Measurements from ENCODE around the gene NAGPA. TPM values are rescaled to one million over a fixed set of nuclear protein-coding genes. Genes with fewer than 3 reads are reported as not detected.
A peak's percentile ranks its signal among the peaks of the same experiment; 100 is the strongest.

The NAGPA gene
- total and polyA plus RNA-seq, 2 of the 13 experiments (the other 11 are each of a cell fraction or from before 2014, with no cell fraction given), result 27.1 to 60.3 TPM

- Histone ChIP-seq H3K4me2 (ENCODE audit: low read depth, low read length) (no peak overlapping the region), H3K9ac (ENCODE audit: insufficient read depth, low read depth, low read length) (no peak overlapping the region), H4K20me1 (ENCODE audit: insufficient read depth, low read length) (no peaks in the 10 kb centered on the region), H3K27me3 (ENCODE audit: control insufficient read depth in 1 of 2, insufficient read depth in 2 of 2, low read length in 2 of 2) (peaks cover 3 to 31% of the 10 kb centered on the region in 2 experiments; a peak in 4 of 5 replicates), H3K4me3 (replicated peaks in 1 of 3; ENCODE audit: insufficient read depth in 1 of 3, low read depth in 2 of 3, low read length in 3 of 3) (no peak overlapping the region), H3K27ac (ENCODE audit: extremely low read length, insufficient read depth, low read length) (no peak overlapping the region), H2AFZ (ENCODE audit: low read length) (no peak overlapping the region), H3K4me1 (ENCODE audit: insufficient read depth, low read length) (no peaks in the 10 kb centered on the region; the same call in 1 of the 2 replicates), H3K36me3 (replicated peaks in 1 of 2; ENCODE audit: control insufficient read depth in 1 of 2, insufficient read depth in 2 of 2, low read length in 2 of 2) (no peaks in the 10 kb centered on the region), H3K79me2 (ENCODE audit: insufficient read depth, low read length) (no peaks in the 10 kb centered on the region), H3K9me3 (ENCODE audit: low read length) (no peaks in the 10 kb centered on the region)
- no TSS peak for BruUV-seq (replicated peaks)
- intact Hi-C loops (cut with micrococcal nuclease; ENCODE audit: unreplicated experiment), result no loop called here
- FAIRE-seq (no peak), DNase-seq (ENCODE audit: low spot score) (no peak), ATAC-seq (peak; percentile 45; the same call in 2 of the 3 replicates)
- ChIA-PET POLR2A (no interaction called here), CTCF (ENCODE audit: low intra/inter-chr PET ratio, low total read pairs) (no interaction called here)
- TF ChIP-seq ZSCAN21 (CRISPR knock-in tag; IDR thresholded peaks at IDR 0.05; ENCODE audit: borderline replicate concordance), result no peak
- 0 out of 2 replicates have a peak, but pooled peaks have one; percentile 31 for TF ChIP-seq FOXO4 (CRISPR knock-in tag; conservative IDR thresholded peaks at IDR 0.05)
- in situ Hi-C loops (cut with HindIII; ENCODE audit: extremely low pct_ligation_motif_present, low pct_unique_long_range_greater_than_20kb), result no loop called here
- 24% methylated on average over 17 of the region's 18 CpGs for WGBS (ENCODE audit: low lambda C conversion rate)
These were observed 38.9 kb downstream of the NAGPA start for GRCh38 chr16:4994719-4995434.

- in situ Hi-C loops (cut with HindIII; ENCODE audit: extremely low pct_ligation_motif_present, low pct_unique_long_range_greater_than_20kb) (no loop called here), intact Hi-C loops (cut with micrococcal nuclease; ENCODE audit: unreplicated experiment) (no loop called here)
- BruUV-seq (replicated peaks), result no TSS peak
- Histone ChIP-seq H3K36me3 (replicated peaks in 1 of 2; ENCODE audit: control insufficient read depth in 1 of 2, insufficient read depth in 2 of 2, low read length in 2 of 2) (no peaks in the 10 kb centered on the region), H3K27me3 (ENCODE audit: control insufficient read depth in 1 of 2, insufficient read depth in 2 of 2, low read length in 2 of 2) (peaks cover 7 to 38% of the 10 kb centered on the region in 2 experiments), H3K27ac (ENCODE audit: extremely low read length, insufficient read depth, low read length) (no peak overlapping the region), H3K4me1 (ENCODE audit: insufficient read depth, low read length) (peaks cover 13% of the 10 kb centered on the region), H3K4me3 (replicated peaks in 1 of 3; ENCODE audit: insufficient read depth in 1 of 3, low read depth in 2 of 3, low read length in 3 of 3) (no peak overlapping the region), H3K9me3 (ENCODE audit: low read length) (no peaks in the 10 kb centered on the region), H3K79me2 (ENCODE audit: insufficient read depth, low read length) (no peaks in the 10 kb centered on the region), H2AFZ (ENCODE audit: low read length) (no peak overlapping the region), H3K9ac (ENCODE audit: insufficient read depth, low read depth, low read length) (no peak overlapping the region), H4K20me1 (ENCODE audit: insufficient read depth, low read length) (no peaks in the 10 kb centered on the region), H3K4me2 (ENCODE audit: low read depth, low read length) (no peak overlapping the region)
- ATAC-seq (no peak), FAIRE-seq (no peak), DNase-seq (ENCODE audit: low spot score) (no peak)
- ChIA-PET CTCF (ENCODE audit: low intra/inter-chr PET ratio, low total read pairs) (no interaction called here), POLR2A (no interaction called here)
- whole genome bisulfite sequencing (ENCODE audit: low lambda C conversion rate), result 33% methylated on average over 8 of the region's 14 CpGs
- TF ChIP-seq ZNF747 (CRISPR knock-in tag; IDR thresholded peaks at IDR 0.05; ENCODE audit: borderline replicate concordance) (no peak), RXRB (CRISPR knock-in tag; IDR thresholded peaks at IDR 0.05; ENCODE audit: borderline replicate concordance) (no peak), SMARCC2 (IDR thresholded peaks at IDR 0.05) (no peak), ZBTB38 (CRISPR knock-in tag; IDR thresholded peaks at IDR 0.05) (no peak), POLR2AphosphoS2 (IDR thresholded peaks at IDR 0.05; ENCODE audit: low read depth, low read length) (no peak), ELF1 (CRISPR knock-in tag; IDR thresholded peaks at IDR 0.05) (no peak), POLR2AphosphoS5 (IDR thresholded peaks at IDR 0.05; ENCODE audit: low read depth, low read length) (no peak), ZNF569 (CRISPR knock-in tag; IDR thresholded peaks at IDR 0.05; ENCODE audit: borderline replicate concordance) (no peak), ZNF572 (CRISPR knock-in tag; IDR thresholded peaks at IDR 0.05) (no peak)
These were observed 42.0 kb downstream of the NAGPA start for GRCh38 chr16:4991754-4992153.

Measured in HepG2 (cell line).